Measurements from ENCODE around the gene SEC16A. TPM values are rescaled to one million over a fixed set of nuclear protein-coding genes. Genes with fewer than 3 reads are reported as not detected.
A peak's percentile ranks its signal among the peaks of the same experiment; 100 is the strongest.

SEC16A gene
- 42.6 TPM for polyA plus RNA-seq (2013, experiment 1 of 4)
- 50.8 TPM for polyA plus RNA-seq (2013, experiment 2 of 4)
- 32.5 TPM for polyA plus RNA-seq (2013, experiment 3 of 4)
- polyA plus RNA-seq (2013, experiment 4 of 4), result 40.2 TPM

DNA sequence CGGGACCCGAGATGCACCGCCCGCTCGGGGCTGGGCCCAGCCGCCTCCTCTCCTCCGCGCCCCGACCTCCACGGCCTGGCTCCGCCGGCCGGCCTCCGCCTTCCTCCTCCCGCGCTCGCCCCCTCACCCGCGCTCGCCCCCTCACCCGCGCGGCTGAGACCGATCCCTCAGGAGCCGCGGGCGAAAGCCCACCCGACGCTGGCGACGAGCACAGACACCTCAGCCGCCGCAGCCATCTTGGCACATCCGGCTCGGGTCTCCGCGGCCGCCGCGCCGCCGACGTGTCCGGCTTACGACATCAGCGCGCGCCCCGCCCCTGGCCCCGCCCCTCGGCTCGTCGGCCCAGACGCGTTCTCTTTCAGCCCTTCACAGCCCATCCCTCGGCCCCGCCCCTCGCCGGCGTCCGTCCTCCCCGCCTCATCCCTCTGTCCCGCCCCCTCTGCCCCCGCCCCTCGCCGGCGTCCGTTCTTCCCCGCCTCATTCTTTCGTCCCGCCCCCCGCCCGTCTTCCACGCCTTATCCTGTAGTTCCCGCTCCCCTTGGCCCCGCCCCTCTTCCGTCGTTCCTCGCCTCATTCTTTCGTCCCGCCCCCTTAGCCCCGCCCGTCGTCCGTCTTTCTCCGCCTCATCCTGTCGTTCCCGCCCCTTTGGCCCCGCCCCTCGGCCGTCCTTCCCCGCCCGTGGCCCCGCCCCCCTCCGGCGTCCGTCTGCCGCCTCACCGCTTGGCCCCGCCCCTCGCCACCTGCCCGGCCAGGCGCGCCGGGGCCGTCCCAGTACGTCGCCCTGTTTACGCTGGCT lies at the start of gene SEC16A:
Gene SEC16A (minus strand): TSS at position 248 of the 796 bp plus-strand sequence. CDS start 5,425 bp downstream, outside the sequence.
- Histone ChIP-seq H3K27ac (ENCODE audit: insufficient read depth, low read depth, low read length, poor library complexity, severe bottlenecking) (peak within 1 kb of the TSS; percentile 100), H3K9me3 (ENCODE audit: control insufficient read depth, low read length) (no peaks in the 10 kb centered on the region)
- 0% methylated on average over 106 to 109 of the region's 109 CpGs for WGBS, 2 experiments

DNA sequence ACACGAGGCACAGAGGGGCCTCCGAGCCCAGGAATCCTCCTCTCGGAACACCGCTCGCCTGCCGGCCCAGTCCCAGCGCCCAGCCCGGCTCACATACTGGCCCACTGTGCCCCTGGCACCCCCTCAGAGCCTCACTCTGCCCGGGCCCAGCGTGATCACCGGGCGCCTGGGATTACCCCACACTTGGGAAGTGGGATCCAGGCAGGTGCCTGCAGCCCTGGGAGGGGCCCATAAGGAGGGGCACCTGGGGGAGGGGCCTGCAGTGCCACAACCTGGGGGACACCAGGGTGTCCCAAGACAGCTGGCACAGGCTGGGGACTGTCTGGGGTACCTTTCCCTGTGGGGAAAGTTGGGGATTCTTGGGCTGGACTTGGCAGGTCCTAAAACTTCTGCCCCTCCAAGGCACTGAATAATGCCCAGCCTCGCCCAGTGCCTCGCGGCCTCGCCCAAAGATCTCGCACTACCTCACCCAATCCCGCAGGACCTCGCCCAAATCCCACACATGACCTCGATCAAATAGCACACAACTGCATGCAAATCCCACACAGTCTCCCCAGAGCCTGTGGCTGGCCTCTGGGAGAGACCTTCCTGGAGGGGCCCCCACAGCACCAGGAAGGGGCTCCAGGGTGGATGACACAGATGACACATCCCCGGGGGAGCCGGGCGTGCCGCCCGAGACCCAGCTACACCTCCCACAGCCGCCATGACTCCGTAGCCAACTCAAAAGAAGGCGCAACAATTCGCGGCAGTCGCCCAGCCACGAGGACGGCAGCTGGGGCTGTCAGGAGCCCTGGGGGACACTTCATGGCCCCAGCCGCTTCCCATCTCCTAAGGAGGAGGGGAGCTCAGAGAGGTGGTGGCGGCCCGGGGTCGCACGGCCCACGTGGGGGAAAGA lies 49.3 kb upstream of the SEC16A start:
- H3K4me1 ChIP-seq (ENCODE audit: control insufficient read depth, insufficient read depth, low read length), result peaks cover 44% of the 10 kb centered on the region
- H3K36me3 ChIP-seq (ENCODE audit: control insufficient read depth, insufficient read depth, low read length), result no peaks in the 10 kb centered on the region
- no peaks in the 10 kb centered on the region for H3K27me3 ChIP-seq (ENCODE audit: control insufficient read depth, insufficient read depth, low read length, poor library complexity, severe bottlenecking)
- no peak overlapping the region for H3K27ac ChIP-seq (ENCODE audit: insufficient read depth, low read depth, low read length, poor library complexity, severe bottlenecking)
- no peak overlapping the region for H3K4me3 ChIP-seq (ENCODE audit: insufficient read depth, low read depth, low read length)
- WGBS, 2 experiments, result 91 to 94% methylated on average over 39 of the region's 39 CpGs
- no peaks in the 10 kb centered on the region for H3K9me3 ChIP-seq (ENCODE audit: control insufficient read depth, low read length)

More for the DNA sequence above, at the start of gene SEC16A:
- peaks cover 11% of the 10 kb centered on the region for H3K4me1 ChIP-seq (ENCODE audit: control insufficient read depth, insufficient read depth, low read length)
- H3K4me3 ChIP-seq (ENCODE audit: insufficient read depth, low read depth, low read length), result peak within 1 kb of the TSS; percentile 95
- no peaks in the 10 kb centered on the region for H3K36me3 ChIP-seq (ENCODE audit: control insufficient read depth, insufficient read depth, low read length)
- no peaks in the 10 kb centered on the region for H3K27me3 ChIP-seq (ENCODE audit: control insufficient read depth, insufficient read depth, low read length, poor library complexity, severe bottlenecking)

DNA sequence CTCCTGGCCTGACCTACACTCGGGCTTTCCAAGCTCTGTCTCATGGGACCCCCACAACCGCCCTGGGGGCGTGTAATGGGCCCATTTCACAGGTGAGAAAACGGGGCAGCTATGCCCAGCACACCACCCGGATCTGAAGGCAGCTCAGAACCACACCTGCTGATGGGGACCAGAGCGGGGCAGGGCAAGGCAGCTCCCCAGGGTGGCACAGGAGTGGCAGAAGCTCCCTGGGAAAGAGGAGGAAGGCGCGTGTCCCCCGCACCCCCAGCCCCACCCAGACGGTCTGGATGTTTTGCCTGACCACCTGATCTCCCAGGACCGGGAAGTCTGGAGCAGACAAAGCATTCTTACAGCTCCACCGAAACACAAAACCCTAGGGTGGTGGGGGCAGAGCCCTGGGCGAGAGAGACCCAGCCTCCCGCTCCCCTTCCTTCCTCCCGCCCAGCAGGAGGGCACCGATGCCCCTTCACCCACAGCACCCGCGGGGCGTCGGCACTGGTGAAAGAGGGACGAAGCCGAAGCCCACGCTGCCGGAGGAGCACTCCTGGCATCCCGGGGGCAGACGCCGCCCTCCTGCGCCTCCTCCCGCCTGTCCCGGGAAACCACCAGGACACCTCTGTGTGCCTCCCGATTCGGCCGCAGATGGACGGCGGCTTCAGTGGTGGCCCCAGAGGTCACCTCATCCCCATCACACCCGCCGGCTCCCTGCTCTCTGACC lies 48.5 kb upstream of the SEC16A start:
- WGBS, 2 experiments, result 87% methylated on average over 37 of the region's 37 CpGs
- no peaks in the 10 kb centered on the region for H3K9me3 ChIP-seq (ENCODE audit: control insufficient read depth, low read length)
- H3K27me3 ChIP-seq (ENCODE audit: control insufficient read depth, insufficient read depth, low read length, poor library complexity, severe bottlenecking), result no peaks in the 10 kb centered on the region
- no peaks in the 10 kb centered on the region for H3K36me3 ChIP-seq (ENCODE audit: control insufficient read depth, insufficient read depth, low read length)
- H3K27ac ChIP-seq (ENCODE audit: insufficient read depth, low read depth, low read length, poor library complexity, severe bottlenecking), result no peak overlapping the region
- no peak overlapping the region for H3K4me3 ChIP-seq (ENCODE audit: insufficient read depth, low read depth, low read length)
- H3K4me1 ChIP-seq (ENCODE audit: control insufficient read depth, insufficient read depth, low read length), result peaks cover 52% of the 10 kb centered on the region

GRCh38 chr9:136530461-136531089 lies 47.7 kb upstream of the SEC16A start:
- Histone ChIP-seq H3K27me3 (ENCODE audit: control insufficient read depth, insufficient read depth, low read length, poor library complexity, severe bottlenecking) (no peaks in the 10 kb centered on the region), H3K36me3 (ENCODE audit: control insufficient read depth, insufficient read depth, low read length) (no peaks in the 10 kb centered on the region), H3K4me3 (ENCODE audit: insufficient read depth, low read depth, low read length) (no peak overlapping the region), H3K4me1 (ENCODE audit: control insufficient read depth, insufficient read depth, low read length) (peaks cover 60% of the 10 kb centered on the region), H3K9me3 (ENCODE audit: control insufficient read depth, low read length) (no peaks in the 10 kb centered on the region), H3K27ac (ENCODE audit: insufficient read depth, low read depth, low read length, poor library complexity, severe bottlenecking) (peak overlapping the region; percentile 36)
- 81 to 84% methylated on average over 20 of the region's 20 CpGs for WGBS, 2 experiments

DNA sequence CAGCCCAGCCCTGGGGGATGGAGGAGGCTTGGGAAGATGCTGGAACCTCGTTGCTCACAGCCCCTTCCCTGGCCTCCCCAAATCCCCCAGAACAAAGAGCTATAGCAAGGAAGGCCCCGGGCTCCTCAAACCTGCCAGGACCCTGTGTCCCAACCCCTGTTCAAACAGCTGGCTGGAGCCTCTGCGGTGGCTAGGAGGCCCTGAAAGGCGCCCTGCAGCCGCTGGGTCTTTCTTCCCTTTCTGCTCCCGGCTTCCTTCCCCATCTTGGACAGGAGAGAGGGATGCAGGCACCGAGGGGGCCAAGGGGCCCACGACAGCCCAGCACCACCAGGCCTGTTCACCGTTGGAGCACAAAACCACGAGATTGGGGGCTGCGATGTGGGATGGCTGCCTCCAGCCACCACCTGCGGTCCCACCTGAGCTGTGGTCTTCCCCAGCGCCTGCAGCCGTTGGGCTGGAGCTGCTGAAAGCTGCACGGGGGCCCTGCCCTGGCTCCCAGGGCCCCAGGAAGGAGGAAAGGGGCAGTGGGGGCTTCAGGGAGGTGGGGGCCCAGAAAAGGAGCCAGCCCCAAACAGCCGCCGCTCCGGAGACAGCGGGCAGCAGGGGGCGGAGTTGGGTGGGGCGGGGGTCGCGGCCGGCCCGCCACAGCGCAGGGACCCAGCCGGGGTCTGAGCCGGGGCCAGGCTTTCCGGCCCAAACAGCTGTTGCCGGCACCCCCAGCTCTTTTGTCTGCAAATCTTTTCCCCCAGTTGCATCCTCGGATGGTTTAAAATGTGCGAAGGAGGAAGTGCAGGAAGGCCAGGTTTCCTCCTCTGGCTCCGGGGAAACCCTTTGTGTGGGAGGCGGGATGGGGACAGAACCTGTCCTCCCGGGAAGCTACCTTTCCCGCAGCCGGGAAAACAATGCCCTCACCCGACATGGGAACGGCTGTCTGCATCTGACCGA lies 46.9 kb upstream of the SEC16A start:
- Histone ChIP-seq H3K36me3 (ENCODE audit: control insufficient read depth, insufficient read depth, low read length) (no peaks in the 10 kb centered on the region), H3K9me3 (ENCODE audit: control insufficient read depth, low read length) (no peaks in the 10 kb centered on the region), H3K4me3 (ENCODE audit: insufficient read depth, low read depth, low read length) (no peak overlapping the region), H3K27me3 (ENCODE audit: control insufficient read depth, insufficient read depth, low read length, poor library complexity, severe bottlenecking) (no peaks in the 10 kb centered on the region), H3K27ac (ENCODE audit: insufficient read depth, low read depth, low read length, poor library complexity, severe bottlenecking) (peak overlapping the region; percentile 36), H3K4me1 (ENCODE audit: control insufficient read depth, insufficient read depth, low read length) (peaks cover 61% of the 10 kb centered on the region)
- WGBS, 2 experiments, result 51 to 52% methylated on average over 40 of the region's 40 CpGs

DNA sequence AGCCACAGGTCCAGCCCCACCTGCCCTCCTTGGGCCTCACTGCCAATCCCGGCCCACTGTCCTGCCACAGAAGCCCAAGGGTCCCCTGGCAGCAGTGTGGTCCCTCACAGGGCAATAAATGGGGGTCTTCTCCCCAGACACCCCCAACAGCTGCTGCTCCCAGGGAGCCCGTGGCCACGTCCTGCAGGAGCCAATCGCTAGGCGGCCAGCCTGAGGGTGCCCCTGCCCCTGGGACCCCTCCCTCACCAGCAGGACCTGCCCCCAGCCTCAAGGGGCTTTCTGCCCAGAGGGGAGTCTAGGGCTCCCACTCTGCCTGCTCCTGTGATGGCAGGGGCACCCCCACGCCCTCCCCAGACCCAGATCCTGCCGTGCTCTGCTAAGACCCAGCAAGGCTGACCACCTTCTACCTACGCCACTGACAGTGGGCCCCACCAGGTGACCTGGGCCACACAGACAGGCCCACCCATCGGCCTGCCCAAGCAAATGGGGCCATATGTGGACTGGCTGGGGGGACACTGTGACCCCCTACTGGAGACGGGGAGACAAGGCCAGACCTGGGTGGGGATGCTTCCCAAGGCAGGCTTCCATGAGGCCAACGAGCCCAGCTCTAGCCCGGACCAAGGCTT lies 46.0 kb upstream of the SEC16A start:
- Histone ChIP-seq H3K27ac (ENCODE audit: insufficient read depth, low read depth, low read length, poor library complexity, severe bottlenecking) (peak overlapping the region; percentile 22), H3K4me1 (ENCODE audit: control insufficient read depth, insufficient read depth, low read length) (peaks cover 61% of the 10 kb centered on the region), H3K4me3 (ENCODE audit: insufficient read depth, low read depth, low read length) (no peak overlapping the region), H3K9me3 (ENCODE audit: control insufficient read depth, low read length) (no peaks in the 10 kb centered on the region), H3K27me3 (ENCODE audit: control insufficient read depth, insufficient read depth, low read length, poor library complexity, severe bottlenecking) (no peaks in the 10 kb centered on the region), H3K36me3 (ENCODE audit: control insufficient read depth, insufficient read depth, low read length) (no peaks in the 10 kb centered on the region)
- WGBS, 2 experiments, result 95% methylated on average over 12 of the region's 12 CpGs

DNA sequence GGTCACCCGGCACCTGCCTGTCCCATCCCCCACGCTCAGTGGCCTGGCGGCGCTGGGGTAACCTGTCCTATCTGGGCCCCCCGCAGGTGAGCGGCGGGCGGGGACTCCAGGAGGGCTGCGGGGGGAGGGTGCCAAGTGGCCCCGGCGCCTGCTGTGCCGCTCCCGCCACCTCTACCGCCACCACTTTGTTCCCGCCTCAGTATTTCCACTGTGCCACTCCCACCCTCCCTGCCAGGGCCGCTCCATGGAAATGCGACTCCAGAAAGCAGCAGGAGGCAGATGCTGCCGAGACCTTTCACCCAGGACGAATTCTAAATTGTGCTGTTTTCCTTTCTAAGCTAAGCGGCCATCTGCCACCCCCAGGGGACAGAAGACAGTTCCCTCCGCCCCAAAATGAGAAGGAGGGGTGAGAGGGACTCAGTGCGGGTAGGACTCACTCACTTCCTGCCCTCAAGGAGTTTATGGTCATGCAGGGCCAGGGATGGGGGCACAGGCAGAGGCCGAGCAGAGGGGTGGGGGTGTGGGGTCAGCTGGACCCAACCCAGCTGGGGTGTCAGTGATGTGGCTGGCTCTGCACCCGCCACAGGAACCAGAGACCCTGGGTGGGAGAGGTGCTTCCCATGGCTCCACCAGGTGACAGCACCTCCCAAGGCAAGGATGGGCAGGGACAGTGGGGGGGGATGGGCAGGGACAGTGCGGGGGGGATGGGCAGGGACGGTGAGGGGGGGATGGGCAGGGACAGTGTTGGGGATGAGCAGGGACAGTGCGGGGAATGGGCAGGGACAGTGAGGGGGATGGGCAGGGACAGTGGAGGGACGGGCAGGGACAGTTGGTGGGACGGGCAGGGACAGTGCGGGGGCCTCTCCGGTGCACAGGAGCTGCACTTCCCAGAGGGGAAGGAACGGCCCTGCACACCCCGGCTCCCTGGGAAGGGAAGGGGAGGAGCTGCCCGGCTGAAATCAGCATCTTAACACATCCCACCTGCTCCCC lies 45.2 kb upstream of the SEC16A start:
- H3K4me3 ChIP-seq (ENCODE audit: insufficient read depth, low read depth, low read length), result no peak overlapping the region
- WGBS, 2 experiments, result 82% methylated on average over 34 of the region's 34 CpGs
- H3K36me3 ChIP-seq (ENCODE audit: control insufficient read depth, insufficient read depth, low read length), result no peaks in the 10 kb centered on the region
- no peaks in the 10 kb centered on the region for H3K9me3 ChIP-seq (ENCODE audit: control insufficient read depth, low read length)
- peak overlapping the region; percentile 2 for H3K27ac ChIP-seq (ENCODE audit: insufficient read depth, low read depth, low read length, poor library complexity, severe bottlenecking)
- H3K27me3 ChIP-seq (ENCODE audit: control insufficient read depth, insufficient read depth, low read length, poor library complexity, severe bottlenecking), result no peaks in the 10 kb centered on the region
- H3K4me1 ChIP-seq (ENCODE audit: control insufficient read depth, insufficient read depth, low read length), result peaks cover 61% of the 10 kb centered on the region

DNA sequence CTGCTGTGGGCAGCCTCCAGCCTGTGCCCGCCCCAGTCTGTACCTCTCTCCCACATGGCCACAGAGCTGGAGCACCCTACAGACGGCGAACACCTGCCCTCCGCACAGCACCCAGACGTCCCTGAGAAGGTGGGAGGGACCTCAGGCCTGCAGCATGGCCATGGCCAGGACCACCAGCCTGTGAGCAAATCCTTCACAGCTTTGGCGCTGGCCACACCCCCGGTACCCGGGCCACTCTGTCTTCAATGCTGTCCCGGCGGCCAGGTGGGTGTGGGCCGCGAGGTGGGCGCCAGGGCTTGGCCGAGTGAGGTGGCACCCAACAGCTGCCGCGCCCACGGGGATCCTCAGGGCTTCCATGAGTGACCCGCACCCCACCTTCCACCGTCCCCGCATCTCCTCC lies 44.3 kb upstream of the SEC16A start:
- H3K9me3 ChIP-seq (ENCODE audit: control insufficient read depth, low read length), result no peaks in the 10 kb centered on the region
- WGBS, 2 experiments, result 95% methylated on average over 20 of the region's 20 CpGs
- H3K27me3 ChIP-seq (ENCODE audit: control insufficient read depth, insufficient read depth, low read length, poor library complexity, severe bottlenecking), result no peaks in the 10 kb centered on the region

More for the DNA sequence above, 44.3 kb upstream of the SEC16A start:
- Histone ChIP-seq H3K4me3 (ENCODE audit: insufficient read depth, low read depth, low read length) (no peak overlapping the region), H3K4me1 (ENCODE audit: control insufficient read depth, insufficient read depth, low read length) (peaks cover 61% of the 10 kb centered on the region), H3K27ac (ENCODE audit: insufficient read depth, low read depth, low read length, poor library complexity, severe bottlenecking) (no peak overlapping the region), H3K36me3 (ENCODE audit: control insufficient read depth, insufficient read depth, low read length) (no peaks in the 10 kb centered on the region)
